A673 (cell line): ENCODE data around the gene GLRA2.

Experiments used
- CTCF ChIP-seq: fragments of 300-800, 200-600 bp; sonication (generic); conservative IDR thresholded peaks from 2 replicates; pipeline ENCODE4 v1.5.1; 2017; ENCODE audit warnings: low read depth, mild to moderate bottlenecking, antibody characterized with exemption, low read length, moderate library complexity, mixed read lengths
- EZH2 ChIP-seq: fragments of 200-600 bp; sonication (generic); IDR thresholded peaks from 2 replicates; pipeline ENCODE4 v1.6.1; 2017; ENCODE audit warnings: borderline replicate concordance, low read depth, mild to moderate bottlenecking, mixed read lengths, antibody characterized with exemption, low read length; ENCODE audit not compliant: poor library complexity, severe bottlenecking

DNA sequence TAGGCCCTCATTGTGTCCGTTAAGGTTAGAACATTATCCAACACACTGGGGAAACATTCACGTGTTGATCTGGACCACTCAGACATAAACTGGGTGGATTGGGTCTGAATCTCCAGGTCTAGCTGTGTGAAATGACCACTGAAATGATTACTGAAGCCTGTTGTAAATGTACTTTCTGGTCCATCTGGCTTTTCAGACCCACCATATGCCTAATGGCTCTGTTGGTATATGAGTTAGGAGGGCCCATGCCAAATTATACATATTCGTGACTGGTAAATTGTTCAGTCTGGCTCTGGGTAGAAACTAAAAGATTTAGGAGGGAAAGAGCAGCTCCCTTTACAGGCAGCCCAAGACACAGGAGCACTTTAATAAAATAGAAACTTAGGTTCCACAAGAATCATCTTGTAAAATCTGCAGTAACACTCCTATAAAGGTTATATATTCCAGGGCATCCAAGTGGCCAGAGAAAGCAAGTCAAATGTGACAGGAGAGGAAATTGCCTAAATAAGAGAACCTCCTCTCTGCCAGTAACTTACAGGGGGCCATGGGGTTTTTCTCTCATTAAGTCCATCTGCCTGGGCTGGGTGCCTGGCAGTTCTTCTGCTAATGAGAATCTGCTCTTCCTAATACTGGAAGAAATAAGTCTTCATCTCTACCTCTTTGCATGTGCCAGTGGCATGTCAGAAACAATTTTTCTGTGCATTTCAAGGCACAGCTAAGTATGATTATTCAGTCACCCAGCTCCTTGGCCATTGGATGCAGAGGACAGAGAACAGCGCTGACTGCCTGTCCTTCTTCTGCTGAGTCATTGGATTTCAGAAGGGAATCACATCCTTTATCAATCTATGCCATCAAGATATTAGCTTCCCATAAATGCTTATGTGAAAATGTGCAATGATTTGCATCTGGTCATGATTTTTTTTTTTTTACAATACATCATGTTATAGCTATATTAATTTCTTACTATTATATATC lies 112.6 kb downstream of the GLRA2 start:
- TF ChIP-seq CTCF (no peak), EZH2 (no peak)
